NCI-H2107 treated with DMSO at 0.1 percent for 48 hours (cell line): Measurements from ENCODE around the gene MMRN2.

Source experiments
- DNase-seq: peaks from one replicate; lab custom pipeline; 2025; ENCODE audit not compliant: unreplicated experiment; lab: John Stamatoyannopoulos, UW

MMRN2 gene

DNA sequence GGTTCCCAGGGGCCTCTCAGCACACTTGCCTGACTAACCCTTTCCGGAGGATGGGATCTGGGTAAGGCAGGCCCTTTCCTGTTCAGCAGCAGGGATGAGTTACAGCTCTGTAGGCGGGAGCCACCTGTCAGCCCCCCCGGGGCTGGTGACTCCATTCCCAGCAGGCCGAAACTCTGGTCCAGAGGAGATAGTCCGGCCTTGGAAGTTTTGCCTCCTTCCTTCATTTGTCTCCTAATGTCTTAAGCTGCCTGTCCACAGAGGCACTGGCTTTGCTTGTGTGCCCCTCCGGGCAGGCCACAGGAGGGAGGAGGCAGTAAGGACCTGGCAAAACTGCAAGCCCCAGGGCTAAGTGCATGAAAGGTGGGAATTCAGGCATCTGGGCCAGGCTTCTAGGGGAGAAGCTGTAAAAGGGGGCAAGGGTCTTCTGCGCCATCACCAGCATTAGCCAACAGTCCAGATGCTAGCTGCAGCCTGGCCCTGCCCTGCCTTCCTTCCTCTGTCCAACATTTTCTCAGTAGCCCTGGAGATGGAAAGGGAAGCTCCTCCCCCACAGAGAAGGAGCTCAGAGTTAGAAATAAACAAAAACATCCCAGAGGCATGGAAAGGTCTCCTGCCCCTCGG, 12.1 kb upstream of the MMRN2 start:
- DNase-seq: no peak

DNA sequence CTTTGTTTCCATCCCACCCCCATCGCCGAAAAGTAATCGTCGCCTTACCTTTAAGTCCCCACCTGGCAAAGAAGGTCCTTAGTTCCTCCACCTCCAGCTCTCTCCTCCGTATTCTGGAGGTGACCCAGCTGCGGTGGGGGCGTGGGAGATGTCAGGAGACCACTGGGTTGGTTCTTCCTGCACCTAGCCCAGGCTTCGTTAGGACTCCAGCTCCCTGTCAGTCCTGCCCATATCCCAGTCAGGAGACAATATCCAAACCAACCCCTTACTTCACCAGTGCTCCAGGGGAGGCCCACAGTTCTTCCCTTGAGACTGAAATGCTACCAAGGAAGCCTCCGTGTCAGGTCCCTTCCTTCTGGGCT, 11.6 kb upstream of the MMRN2 start:
- DNase-seq: no peak

DNA sequence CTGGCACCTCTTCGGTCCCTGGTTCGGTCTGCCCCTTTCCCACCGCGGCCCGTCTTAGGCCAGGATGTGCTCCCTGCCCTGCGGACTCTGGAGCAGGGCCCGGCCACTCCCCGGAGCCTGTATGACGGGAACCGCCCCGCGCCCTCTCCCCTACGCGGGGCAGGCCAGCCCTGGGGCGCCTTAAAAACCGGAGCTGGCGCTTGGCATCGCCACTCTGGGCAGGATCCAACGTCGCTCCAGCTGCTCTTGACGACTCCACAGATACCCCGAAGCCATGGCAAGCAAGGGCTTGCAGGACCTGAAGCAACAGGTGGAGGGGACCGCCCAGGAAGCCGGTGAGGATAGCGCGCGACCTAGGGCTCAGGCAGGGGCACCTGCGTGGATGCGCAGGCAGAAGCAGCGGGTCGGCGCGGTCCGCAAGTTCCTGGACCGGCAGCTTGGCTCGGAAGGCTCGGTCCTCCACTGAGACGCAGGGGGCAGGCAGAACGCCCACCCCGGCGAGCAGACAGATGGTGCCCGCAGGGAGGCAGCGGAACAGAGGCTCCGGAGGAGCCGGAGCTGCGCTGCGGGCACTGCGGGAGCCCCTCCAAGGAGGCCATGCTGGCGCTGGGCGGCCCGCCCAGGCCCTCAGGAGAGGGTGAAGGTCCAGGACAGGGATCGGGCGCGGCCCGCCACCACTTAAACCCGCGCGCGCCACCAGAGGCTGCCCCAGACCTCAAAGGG, 11.0 kb upstream of the MMRN2 start, which contains the start of gene ADIRF:
Gene ADIRF (plus strand): TSS at position 212 of the 723 bp plus-strand sequence. CDS start 63 bp downstream, at position 275.
- no peak for DNase-seq

DNA sequence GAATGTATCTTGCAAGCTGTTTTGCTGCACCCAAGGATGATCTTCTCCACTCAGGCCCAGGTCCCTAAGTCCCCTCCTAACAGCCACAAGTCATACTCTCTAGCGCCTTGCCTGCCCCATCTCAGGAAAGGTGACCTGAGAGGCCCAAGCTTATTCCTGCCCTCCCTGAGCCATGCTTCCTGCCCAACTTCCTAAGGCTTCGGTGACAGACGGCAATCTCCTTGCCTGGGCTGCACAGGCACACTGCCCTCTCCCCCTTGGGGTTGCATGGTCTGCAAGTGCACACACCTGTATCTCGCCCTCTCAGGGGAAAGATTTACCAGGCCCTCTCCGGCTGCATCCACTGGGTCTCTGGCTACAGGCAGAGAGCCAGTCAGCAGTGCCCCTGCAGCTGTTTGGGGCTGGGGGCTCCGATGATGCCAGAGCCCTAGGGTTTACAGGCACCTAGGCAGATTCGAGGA, 10.1 kb upstream of the MMRN2 start:
- no peak for DNase-seq

- DNase-seq: no peak
Observed at GRCh38 chr10:86965986-86966654, 8.7 kb upstream of the MMRN2 start.

- DNase-seq: no peak
Observed at GRCh38 chr10:86964847-86965190, 7.4 kb upstream of the MMRN2 start.

- no peak for DNase-seq
Observed at GRCh38 chr10:86964061-86964846, 6.8 kb upstream of the MMRN2 start.

DNA sequence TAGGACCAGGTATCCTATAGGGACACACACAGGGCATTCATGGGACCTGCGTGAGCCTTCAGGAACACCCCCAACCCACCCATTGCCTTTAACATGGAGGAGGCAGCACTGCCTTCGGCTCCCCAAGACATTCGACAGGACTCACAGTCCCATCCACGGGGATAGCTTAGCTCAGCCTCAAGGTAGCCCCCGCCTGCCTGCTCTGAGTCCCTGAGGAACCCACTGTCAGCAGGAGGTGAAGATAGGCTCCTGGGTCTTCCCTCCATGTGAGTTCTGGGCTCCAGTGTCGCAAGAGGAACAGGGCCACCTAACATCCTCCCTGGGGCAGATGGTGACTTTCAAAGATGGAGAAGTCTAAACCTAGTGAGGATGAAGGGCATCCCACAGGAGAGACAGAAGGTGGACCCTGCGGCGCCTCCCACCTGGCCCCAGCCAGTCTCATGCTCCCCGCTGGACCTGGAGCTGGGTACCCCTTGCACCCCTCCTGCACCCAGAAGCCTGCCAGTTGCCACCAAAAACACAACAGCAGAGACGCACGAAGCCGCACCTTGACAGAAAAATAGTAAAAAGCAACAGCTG, 6.0 kb upstream of the MMRN2 start:
- no peak for DNase-seq

GRCh38 chr10:86962981-86963310, 5.5 kb upstream of the MMRN2 start:
- no peak for DNase-seq

DNA sequence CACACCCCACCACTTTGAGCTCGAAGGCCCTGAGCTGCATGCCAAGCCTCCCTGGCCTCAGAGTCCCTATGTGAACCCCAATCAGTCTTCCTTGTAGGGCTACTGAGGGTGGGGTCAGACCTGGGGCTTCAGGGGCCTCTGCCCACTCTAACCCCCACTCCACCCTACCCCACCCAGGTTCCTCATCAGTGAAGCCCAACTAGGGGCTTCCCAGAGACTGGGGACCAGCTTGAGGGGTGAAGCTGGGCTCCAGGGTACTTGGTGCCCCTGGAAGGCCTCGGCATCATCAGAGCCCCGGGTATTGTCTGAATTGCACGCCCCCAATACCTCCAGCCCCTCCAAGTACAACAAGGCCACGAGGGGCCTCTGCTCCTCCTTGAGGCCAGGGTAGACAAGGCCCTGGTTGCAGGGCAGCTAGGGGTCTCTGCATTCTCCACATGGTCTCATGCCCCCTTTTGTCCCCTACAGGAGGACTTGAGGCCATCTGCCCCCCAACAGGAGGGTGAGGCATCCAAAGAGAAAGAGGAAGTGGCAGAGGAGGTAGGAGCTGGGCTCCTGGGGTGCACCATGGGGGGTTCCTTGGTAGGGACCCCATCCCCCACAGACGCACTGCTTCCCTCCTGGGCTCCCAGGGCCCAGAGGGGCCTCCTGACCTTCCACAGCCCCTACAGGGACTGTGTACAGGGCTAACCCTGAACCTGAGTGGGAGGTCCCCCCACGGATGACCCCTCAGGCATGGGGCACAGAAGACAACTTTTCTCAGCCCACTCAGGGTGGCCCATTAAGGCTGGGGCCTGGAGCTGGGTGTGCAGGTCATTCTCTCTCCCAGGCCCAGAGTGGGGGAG, 4.9 kb upstream of the MMRN2 start:
- no peak for DNase-seq

- no peak for DNase-seq
Observed at GRCh38 chr10:86961481-86962091, 4.2 kb upstream of the MMRN2 start.

GRCh38 chr10:86960863-86961434, 3.5 kb upstream of the MMRN2 start:
- no peak for DNase-seq

DNA sequence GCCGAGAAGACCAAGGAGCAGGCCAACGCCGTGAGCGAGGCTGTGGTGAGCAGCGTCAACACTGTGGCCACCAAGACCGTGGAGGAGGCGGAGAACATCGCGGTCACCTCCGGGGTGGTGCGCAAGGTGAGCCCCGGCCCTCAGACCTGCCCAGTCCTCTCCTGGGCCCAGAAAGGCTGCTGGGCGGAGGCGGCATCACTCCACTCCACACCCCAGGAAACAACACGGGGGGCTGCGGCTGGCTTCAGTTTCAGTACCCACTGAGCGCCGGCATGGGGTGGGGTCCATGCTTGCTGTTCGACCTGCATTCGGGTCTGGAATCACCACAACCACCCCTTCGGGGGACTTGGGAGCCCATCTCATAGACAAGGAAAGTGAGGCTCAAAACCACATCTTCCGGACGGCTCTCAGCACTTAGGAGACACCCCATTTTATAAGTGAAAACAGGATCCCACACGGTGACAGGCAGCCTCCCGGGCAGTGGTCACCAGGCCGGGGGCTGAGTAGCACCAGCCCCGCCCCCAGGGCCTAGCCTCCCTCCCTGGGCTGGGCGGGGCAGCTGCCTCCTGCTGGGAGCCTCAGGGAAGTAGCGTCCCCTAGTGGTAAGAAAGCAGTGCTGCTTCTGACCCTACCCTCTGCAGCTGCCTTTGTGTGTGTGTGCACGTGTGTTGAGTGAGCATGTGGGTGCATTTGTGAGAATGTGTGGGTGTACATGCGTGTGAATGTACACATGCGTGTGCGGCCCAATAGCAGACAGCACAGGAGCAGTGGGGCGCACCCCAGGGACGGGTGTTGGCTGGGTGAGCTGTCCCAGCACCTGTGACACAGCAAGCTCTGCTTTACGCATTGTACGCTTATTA, 2.8 kb upstream of the MMRN2 start:
- no peak for DNase-seq

DNA sequence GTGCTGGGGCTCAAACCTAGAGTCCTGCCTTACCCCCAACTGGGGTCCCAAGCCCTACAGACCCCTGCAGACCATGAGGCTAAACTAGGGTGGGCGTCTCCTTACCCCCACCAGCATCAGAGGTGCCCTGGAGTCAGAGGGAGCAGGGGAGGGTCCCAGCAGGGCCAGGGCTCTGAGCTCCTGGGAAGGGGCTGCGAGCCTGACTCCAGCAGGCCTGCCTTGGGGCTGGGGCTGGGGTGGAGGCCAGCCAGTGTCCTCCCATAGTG, 2.3 kb upstream of the MMRN2 start:
- DNase-seq: no peak

GRCh38 chr10:86958901-86959736, 1.7 kb upstream of the MMRN2 start:
- DNase-seq: no peak

DNA sequence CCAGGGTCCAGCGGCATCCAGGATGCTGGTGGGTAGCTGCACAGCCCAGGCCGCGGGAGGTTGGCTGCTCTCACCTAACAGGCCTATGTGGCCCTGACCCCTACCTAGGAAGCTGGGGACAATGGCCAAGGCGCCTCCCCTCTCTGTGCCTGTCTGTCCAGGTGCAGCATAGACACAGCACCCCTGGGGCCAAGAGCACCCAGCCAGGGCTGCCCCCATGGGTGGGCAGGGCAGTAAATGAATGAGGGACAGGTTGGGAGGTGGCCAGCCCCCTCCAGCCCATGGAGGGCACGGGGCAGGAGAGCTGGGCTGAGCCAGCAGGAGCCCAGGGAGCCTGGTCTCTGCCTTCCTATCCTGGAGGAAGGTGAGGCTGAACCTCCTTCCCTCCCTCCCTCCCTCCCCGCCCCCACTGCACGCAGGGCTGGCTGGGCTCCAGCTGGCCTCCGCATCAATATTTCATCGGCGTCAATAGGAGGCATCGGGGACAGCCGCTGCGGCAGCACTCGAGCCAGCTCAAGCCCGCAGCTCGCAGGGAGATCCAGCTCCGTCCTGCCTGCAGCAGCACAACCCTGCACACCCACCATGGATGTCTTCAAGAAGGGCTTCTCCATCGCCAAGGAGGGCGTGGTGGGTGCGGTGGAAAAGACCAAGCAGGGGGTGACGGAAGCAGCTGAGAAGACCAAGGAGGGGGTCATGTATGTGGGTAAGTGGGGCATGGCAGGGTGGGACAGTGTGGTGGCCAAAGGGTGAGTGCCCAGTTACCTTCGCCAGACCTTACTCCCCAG, 893 bp upstream of the MMRN2 start, which contains the start of gene SNCG:
Gene SNCG (plus strand): TSS at position 484 of the 785 bp plus-strand sequence. CDS start 99 bp downstream, at position 583.
- no peak for DNase-seq

DNA sequence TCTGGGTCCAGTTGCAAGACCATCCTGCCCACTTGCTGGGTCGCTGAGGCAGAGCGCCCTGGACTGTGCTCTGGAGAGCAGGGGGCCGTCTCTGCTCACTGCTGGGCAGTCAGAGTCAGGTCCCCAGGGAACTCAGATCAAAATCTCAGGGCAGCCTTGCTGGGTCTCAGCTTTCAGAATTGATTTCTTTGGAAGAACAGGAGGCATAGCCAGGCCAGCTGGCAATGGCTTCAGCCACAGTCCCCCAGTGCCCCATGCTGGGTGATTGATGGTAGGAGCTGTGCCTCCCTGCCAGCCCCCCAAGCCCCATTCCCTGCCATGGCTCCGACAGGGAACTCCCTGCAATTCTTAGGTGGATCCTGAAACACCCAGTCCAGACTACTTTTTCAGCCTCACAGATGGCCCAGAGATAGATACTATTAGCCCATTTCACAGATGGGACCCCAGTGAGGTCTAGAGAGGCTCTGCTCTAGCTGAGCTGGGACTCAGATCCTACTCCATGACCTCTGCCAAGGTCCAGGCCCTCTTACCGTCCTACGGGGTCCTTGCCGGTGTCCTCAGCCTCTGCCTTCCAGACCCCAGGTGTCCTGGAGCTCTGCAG, 467 bp downstream of the MMRN2 start:
- DNase-seq: no peak
